Bronchial epithelial cell (primary cell): ENCODE data around the gene PARVA. TPM values are rescaled to one million over a fixed set of nuclear protein-coding genes. Genes with fewer than 3 reads are reported as not detected.
A peak's percentile ranks its signal among the peaks of the same experiment; 100 is the strongest.

Source experiments
- DNase-seq: peaks from one replicate; pipeline ENCODE4 v3.0.0-alpha.2; 2010; ENCODE audit warnings: low read depth
- FAIRE-seq: peaks from 2 replicates; lab custom pipeline; 2011; peaks lifted over from hg19 to GRCh38; lab: Jason Lieb, UNC
- H3K27me3 ChIP-seq: 2 replicates; pipeline ENCODE4 v1.5.1; 2011; ENCODE audit warnings: low read length; ENCODE audit not compliant: control insufficient read depth, insufficient read depth
- H3K36me3 ChIP-seq: 2 replicates; pipeline ENCODE4 v1.5.1; 2011; ENCODE audit warnings: low read length; ENCODE audit not compliant: control insufficient read depth, insufficient read depth
- H3K4me3 ChIP-seq: 2 replicates; pipeline ENCODE4 v1.5.1; 2011; ENCODE audit warnings: mild to moderate bottlenecking, low read depth, low read length, control low read depth
- CTCF ChIP-seq: IDR thresholded peaks from 2 replicates; pipeline ENCODE4 v1.5.1; 2011; ENCODE audit warnings: mild to moderate bottlenecking, moderate library complexity, low read length, control low read depth, inconsistent platforms; ENCODE audit not compliant: insufficient read depth, severe bottlenecking
- total RNA-seq: library from RNA; depleted of rRNA; stranded (reverse); fragments of >200 nt; gene quantifications from 2 replicates; pipeline ENCODE4 v1.2.1, GENCODE V29; 2014

PARVA gene
- total RNA-seq, 1 donor from 2014 or later = 7.6 TPM

GRCh38 chr11:12389676-12390657 lies 12.6 kb downstream of the PARVA start:
- no peak for TF ChIP-seq CTCF
- Histone ChIP-seq H3K27me3 (no peaks in the 10 kb centered on the region), H3K36me3 (peaks cover 1% of the 10 kb centered on the region), H3K4me3 (no peak overlapping the region)
- peak; percentile 93 for FAIRE-seq
- DNase-seq = peak; percentile 99

- no peaks in the 10 kb centered on the region for H3K27me3 ChIP-seq
- H3K36me3 ChIP-seq = peaks cover 1% of the 10 kb centered on the region
- no peak for FAIRE-seq
- H3K4me3 ChIP-seq = no peak overlapping the region
- TF ChIP-seq CTCF = no peak
- no peak for DNase-seq
Observed at GRCh38 chr11:12390687-12391110, 13.3 kb downstream of the PARVA start.

GRCh38 chr11:12392672-12393071 lies 15.3 kb downstream of the PARVA start:
- DNase-seq = peak; percentile 97
- H3K36me3 ChIP-seq = peaks cover 1% of the 10 kb centered on the region
- H3K4me3 ChIP-seq = no peak overlapping the region
- TF ChIP-seq CTCF = no peak
- no peak for FAIRE-seq
- no peaks in the 10 kb centered on the region for H3K27me3 ChIP-seq

GRCh38 chr11:12393691-12394090 lies 16.3 kb downstream of the PARVA start:
- no peak overlapping the region for H3K4me3 ChIP-seq
- H3K27me3 ChIP-seq = no peaks in the 10 kb centered on the region
- no peak for TF ChIP-seq CTCF
- DNase-seq = no peak
- no peak for FAIRE-seq
- H3K36me3 ChIP-seq = peaks cover 1% of the 10 kb centered on the region

GRCh38 chr11:12394601-12395000 lies 17.2 kb downstream of the PARVA start:
- no peak overlapping the region for H3K4me3 ChIP-seq
- H3K36me3 ChIP-seq = peaks cover 1% of the 10 kb centered on the region
- DNase-seq (no peak), FAIRE-seq (no peak)
- no peak for TF ChIP-seq CTCF
- no peaks in the 10 kb centered on the region for H3K27me3 ChIP-seq
